ENCODE data around the gene ATF2. TPM values are rescaled to one million over a fixed set of nuclear protein-coding genes. Genes with fewer than 3 reads are reported as not detected.
A peak's percentile ranks its signal among the peaks of the same experiment; 100 is the strongest.

ATF2 gene
- total and polyA plus RNA-seq, 2 of the 13 experiments (the other 11 are each of a cell fraction or from before 2014, with no cell fraction given) = 91.6 to 95.1 TPM

DNA sequence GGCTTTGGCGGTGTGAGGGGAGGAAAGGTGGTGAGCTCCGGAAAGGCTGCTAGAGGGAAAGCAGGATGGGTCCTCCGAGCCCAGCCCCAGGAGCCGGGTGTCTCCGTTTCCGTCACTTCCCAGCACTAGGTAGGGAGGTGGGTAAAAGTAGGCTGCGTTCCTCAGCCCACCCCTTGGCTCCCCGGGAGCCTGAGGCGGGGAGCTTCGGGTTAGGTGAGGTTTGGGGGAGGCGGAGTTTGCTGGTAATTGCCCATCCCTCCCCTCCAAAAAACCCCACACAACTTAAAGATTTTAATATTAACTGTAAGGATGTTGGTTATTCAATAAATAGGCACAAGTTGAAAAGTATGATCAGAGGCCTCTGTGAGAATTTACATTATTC lies 552 bp upstream of the ATF2 start (continued):
- peak; percentile 15 for TF ChIP-seq XRCC5 (optimal IDR thresholded peaks at IDR 0.05; ENCODE audit: low read length)
- no peak for TF ChIP-seq ZSCAN22 (CRISPR knock-in tag; IDR thresholded peaks at IDR 0.05)
- TF ChIP-seq, protein P1, sequence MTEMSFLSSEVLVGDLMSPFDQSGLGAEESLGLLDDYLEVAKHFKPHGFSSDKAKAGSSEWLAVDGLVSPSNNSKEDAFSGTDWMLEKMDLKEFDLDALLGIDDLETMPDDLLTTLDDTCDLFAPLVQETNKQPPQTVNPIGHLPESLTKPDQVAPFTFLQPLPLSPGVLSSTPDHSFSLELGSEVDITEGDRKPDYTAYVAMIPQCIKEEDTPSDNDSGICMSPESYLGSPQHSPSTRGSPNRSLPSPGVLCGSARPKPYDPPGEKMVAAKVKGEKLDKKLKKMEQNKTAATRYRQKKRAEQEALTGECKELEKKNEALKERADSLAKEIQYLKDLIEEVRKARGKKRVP (CRISPR knock-in tag; IDR thresholded peaks at IDR 0.05) = 0 out of 4 replicates have a peak, but pooled peaks of 1 of the 2 experiments have one; percentile 9
- peak; percentile 64; the same call in 1 of the 2 replicates for TF ChIP-seq SNAI1 (CRISPR knock-in tag; IDR thresholded peaks at IDR 0.05; ENCODE audit: borderline replicate concordance)
- TF ChIP-seq, protein P2, sequence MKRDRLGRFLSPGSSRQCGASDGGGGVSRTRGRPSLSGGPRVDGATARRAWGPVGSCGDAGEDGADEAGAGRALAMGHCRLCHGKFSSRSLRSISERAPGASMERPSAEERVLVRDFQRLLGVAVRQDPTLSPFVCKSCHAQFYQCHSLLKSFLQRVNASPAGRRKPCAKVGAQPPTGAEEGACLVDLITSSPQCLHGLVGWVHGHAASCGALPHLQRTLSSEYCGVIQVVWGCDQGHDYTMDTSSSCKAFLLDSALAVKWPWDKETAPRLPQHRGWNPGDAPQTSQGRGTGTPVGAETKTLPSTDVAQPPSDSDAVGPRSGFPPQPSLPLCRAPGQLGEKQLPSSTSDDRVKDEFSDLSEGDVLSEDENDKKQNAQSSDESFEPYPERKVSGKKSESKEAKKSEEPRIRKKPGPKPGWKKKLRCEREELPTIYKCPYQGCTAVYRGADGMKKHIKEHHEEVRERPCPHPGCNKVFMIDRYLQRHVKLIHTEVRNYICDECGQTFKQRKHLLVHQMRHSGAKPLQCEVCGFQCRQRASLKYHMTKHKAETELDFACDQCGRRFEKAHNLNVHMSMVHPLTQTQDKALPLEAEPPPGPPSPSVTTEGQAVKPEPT (CRISPR knock-in tag; IDR thresholded peaks at IDR 0.05; ENCODE audit: low read depth) = no peak
- 0 out of 2 replicates have a peak, but pooled peaks have one; percentile 56 for TF ChIP-seq ATF1 (CRISPR knock-in tag; IDR thresholded peaks at IDR 0.05)
- 0 out of 2 replicates have a peak, but pooled peaks have one; percentile 69 for TF ChIP-seq NFATC3 (CRISPR knock-in tag; IDR thresholded peaks at IDR 0.05)
- TF ChIP-seq CBX2 (IDR thresholded peaks at IDR 0.05; ENCODE audit: low read depth, low read length) = no peak
- TF ChIP-seq CBX2 (CRISPR knock-in tag; IDR thresholded peaks at IDR 0.05; ENCODE audit: low read depth) = 0 out of 2 replicates have a peak, but pooled peaks have one; percentile 8
- 0 out of 2 replicates have a peak, but pooled peaks have one; percentile 49 for TF ChIP-seq ZNF235 (CRISPR knock-in tag; IDR thresholded peaks at IDR 0.05; ENCODE audit: borderline replicate concordance)
- TF ChIP-seq ZNF33B (CRISPR knock-in tag; IDR thresholded peaks at IDR 0.05) = peak; percentile 42; the same call in 1 of the 2 replicates
- TF ChIP-seq, protein P3, sequence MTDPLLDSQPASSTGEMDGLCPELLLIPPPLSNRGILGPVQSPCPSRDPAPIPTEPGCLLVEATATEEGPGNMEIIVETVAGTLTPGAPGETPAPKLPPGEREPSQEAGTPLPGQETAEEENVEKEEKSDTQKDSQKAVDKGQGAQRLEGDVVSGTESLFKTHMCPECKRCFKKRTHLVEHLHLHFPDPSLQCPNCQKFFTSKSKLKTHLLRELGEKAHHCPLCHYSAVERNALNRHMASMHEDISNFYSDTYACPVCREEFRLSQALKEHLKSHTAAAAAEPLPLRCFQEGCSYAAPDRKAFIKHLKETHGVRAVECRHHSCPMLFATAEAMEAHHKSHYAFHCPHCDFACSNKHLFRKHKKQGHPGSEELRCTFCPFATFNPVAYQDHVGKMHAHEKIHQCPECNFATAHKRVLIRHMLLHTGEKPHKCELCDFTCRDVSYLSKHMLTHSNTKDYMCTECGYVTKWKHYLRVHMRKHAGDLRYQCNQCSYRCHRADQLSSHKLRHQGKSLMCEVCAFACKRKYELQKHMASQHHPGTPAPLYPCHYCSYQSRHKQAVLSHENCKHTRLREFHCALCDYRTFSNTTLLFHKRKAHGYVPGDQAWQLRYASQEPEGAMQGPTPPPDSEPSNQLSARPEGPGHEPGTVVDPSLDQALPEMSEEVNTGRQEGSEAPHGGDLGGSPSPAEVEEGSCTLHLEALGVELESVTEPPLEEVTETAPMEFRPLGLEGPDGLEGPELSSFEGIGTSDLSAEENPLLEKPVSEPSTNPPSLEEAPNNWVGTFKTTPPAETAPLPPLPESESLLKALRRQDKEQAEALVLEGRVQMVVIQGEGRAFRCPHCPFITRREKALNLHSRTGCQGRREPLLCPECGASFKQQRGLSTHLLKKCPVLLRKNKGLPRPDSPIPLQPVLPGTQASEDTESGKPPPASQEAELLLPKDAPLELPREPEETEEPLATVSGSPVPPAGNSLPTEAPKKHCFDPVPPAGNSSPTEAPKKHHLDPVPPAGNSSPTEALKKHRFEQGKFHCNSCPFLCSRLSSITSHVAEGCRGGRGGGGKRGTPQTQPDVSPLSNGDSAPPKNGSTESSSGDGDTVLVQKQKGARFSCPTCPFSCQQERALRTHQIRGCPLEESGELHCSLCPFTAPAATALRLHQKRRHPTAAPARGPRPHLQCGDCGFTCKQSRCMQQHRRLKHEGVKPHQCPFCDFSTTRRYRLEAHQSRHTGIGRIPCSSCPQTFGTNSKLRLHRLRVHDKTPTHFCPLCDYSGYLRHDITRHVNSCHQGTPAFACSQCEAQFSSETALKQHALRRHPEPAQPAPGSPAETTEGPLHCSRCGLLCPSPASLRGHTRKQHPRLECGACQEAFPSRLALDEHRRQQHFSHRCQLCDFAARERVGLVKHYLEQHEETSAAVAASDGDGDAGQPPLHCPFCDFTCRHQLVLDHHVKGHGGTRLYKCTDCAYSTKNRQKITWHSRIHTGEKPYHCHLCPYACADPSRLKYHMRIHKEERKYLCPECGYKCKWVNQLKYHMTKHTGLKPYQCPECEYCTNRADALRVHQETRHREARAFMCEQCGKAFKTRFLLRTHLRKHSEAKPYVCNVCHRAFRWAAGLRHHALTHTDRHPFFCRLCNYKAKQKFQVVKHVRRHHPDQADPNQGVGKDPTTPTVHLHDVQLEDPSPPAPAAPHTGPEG (CRISPR knock-in tag; IDR thresholded peaks at IDR 0.05) = no peak; the same call in 1 of the 2 replicates
- TF ChIP-seq, protein P4, sequence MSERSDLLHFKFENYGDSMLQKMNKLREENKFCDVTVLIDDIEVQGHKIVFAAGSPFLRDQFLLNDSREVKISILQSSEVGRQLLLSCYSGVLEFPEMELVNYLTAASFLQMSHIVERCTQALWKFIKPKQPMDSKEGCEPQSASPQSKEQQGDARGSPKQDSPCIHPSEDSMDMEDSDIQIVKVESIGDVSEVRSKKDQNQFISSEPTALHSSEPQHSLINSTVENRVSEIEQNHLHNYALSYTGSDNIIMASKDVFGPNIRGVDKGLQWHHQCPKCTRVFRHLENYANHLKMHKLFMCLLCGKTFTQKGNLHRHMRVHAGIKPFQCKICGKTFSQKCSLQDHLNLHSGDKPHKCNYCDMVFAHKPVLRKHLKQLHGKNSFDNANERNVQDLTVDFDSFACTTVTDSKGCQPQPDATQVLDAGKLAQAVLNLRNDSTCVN (CRISPR knock-in tag; IDR thresholded peaks at IDR 0.05; ENCODE audit: borderline replicate concordance) = no peak
- TF ChIP-seq ZNF713 (CRISPR knock-in tag; IDR thresholded peaks at IDR 0.05) = no peak
- TF ChIP-seq, protein P5, sequence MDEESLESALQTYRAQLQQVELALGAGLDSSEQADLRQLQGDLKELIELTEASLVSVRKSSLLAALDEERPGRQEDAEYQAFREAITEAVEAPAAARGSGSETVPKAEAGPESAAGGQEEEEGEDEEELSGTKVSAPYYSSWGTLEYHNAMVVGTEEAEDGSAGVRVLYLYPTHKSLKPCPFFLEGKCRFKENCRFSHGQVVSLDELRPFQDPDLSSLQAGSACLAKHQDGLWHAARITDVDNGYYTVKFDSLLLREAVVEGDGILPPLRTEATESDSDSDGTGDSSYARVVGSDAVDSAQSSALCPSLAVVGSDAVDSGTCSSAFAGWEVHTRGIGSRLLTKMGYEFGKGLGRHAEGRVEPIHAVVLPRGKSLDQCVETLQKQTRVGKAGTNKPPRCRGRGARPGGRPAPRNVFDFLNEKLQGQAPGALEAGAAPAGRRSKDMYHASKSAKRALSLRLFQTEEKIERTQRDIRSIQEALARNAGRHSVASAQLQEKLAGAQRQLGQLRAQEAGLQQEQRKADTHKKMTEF (CRISPR knock-in tag; IDR thresholded peaks at IDR 0.05) = no peak
- peak; percentile 64 for TF ChIP-seq POLR2G (IDR thresholded peaks at IDR 0.05; ENCODE audit: low read depth, low read length)
- peak; percentile 65 to 84; a peak in 3 of 4 replicates for TF ChIP-seq POLR2A (IDR thresholded peaks at IDR 0.05; ENCODE audit: insufficient read depth in 1 of 2, low read depth in 2 of 2, low read length in 2 of 2)
- no peak for TF ChIP-seq SKI (IDR thresholded peaks at IDR 0.05; ENCODE audit: partially characterized antibody)
- no peak for TF ChIP-seq JUN (CRISPR knock-in tag; IDR thresholded peaks at IDR 0.05)
- TF ChIP-seq CCDC6 (CRISPR knock-in tag; IDR thresholded peaks at IDR 0.05) = 0 out of 2 replicates have a peak, but pooled peaks have one; percentile 5

All from HepG2 (cell line).